AG09319 (cell line): ENCODE measurements around the gene BZW2.

Experiments
- DNase-seq: peaks from one replicate; pipeline ENCODE4 v3.0.0-alpha.2; 2010; ENCODE audit warnings: low read depth; ENCODE audit errors: extremely low read depth
- TF ChIP-seq, protein P1 (sequence below): IDR thresholded peaks from 2 replicates; pipeline ENCODE4 v1.5.1; 2011; ENCODE audit warnings: low read depth, mild to moderate bottlenecking, inconsistent platforms, low read length, moderate library complexity

Gene BZW2

DNA sequence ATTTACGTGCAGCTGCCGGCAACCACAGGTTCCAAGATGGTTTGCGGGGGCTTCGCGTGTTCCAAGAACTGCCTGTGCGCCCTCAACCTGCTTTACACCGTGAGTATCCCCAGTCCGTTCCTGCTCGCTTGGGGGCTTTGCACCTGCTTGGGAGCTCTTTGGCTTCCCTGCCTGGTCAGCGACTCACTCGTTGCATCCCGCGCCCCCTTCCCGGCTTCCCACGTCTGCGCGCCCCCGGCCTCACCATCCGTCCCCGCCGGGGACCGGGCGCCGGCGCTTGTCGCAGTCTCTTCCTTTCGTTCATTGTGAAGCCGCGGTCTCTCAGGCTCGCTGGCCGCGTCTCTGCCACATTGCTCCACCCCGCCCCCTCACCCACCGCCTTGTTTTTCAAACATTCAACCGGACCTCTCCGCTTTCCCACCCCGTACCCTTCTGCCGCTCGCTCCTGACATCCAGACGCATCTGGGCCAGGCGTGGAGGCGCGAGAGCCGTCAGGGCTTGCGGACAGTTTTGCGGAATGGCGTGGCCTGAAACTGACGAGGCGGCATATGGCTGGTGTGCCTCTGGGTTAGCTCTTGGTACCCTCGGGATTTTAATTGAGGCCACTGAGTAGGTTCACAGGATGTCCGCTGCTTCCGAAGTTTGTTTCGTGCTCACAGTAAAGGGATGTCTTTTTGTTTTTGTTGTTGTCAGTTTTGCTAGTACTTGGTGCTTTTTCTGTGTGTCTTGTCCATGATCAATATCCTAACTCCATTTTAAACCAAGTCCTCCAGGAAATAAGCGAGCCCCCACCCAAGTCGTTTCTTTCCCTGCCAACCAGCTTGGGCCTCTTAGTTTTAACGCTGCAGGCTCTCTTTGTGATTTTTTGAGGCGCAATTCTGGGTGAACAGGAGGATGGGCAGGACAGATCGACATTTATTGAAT, 108.2 kb downstream of the BZW2 start:
- DNase-seq = no peak
- TF ChIP-seq, protein P1, sequence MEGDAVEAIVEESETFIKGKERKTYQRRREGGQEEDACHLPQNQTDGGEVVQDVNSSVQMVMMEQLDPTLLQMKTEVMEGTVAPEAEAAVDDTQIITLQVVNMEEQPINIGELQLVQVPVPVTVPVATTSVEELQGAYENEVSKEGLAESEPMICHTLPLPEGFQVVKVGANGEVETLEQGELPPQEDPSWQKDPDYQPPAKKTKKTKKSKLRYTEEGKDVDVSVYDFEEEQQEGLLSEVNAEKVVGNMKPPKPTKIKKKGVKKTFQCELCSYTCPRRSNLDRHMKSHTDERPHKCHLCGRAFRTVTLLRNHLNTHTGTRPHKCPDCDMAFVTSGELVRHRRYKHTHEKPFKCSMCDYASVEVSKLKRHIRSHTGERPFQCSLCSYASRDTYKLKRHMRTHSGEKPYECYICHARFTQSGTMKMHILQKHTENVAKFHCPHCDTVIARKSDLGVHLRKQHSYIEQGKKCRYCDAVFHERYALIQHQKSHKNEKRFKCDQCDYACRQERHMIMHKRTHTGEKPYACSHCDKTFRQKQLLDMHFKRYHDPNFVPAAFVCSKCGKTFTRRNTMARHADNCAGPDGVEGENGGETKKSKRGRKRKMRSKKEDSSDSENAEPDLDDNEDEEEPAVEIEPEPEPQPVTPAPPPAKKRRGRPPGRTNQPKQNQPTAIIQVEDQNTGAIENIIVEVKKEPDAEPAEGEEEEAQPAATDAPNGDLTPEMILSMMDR = no peak

GRCh38 chr7:16754856-16755317, 108.9 kb downstream of the BZW2 start:
- DNase-seq = no peak
- TF ChIP-seq, protein P1 = no peak

- no peak for DNase-seq
- TF ChIP-seq, protein P1 = no peak
Observed at GRCh38 chr7:16755397-16755796, 109.4 kb downstream of the BZW2 start.
